CD4-positive, alpha-beta T cell (primary cell): Measurements from ENCODE around the gene CLCF1. TPM values are rescaled to one million over a fixed set of nuclear protein-coding genes. Genes with fewer than 3 reads are reported as not detected.
A peak's percentile ranks its signal among the peaks of the same experiment; 100 is the strongest.

Experiments used
- ATAC-seq: fragments of 200-7000 bp; cut with Tn5 transposase; one replicate; pipeline ENCODE4 v1.10.0; 2022; ENCODE audit warnings: mild to moderate bottlenecking; ENCODE audit not compliant: poor library complexity
- CTCF ChIA-PET: fragments of 350-600 bp; sonication (Branson Sonifier 250); formaldehyde crosslinking; loops from one replicate; lab custom pipeline; 2021; ENCODE audit warnings: antibody characterized with exemption, inconsistent platforms; lab: Charles Lee
- POLR2A ChIA-PET: fragments of 350-600 bp; sonication (Branson Sonifier 250); formaldehyde crosslinking; loops from one replicate; lab custom pipeline; 2021; ENCODE audit warnings: antibody characterized with exemption, inconsistent platforms; lab: Charles Lee
- DNase-seq, 14 experiments: peaks; one replicate each; pipeline ENCODE4 v3.0.0-alpha.2; 2013 to 2020; ENCODE audit warnings: mixed read lengths in 2 of 14
- H3K27ac ChIP-seq, 2 donors: one replicate each; pipeline versions ENCODE4 v1.5.1 to v1.7.0; 2013; ENCODE audit warnings: low read length in 2 of 2, low read depth in 1 of 2, mild to moderate bottlenecking in 1 of 2
- H3K27me3 ChIP-seq, 2 experiments: 1 replicate in 1 of 2; 2 replicates in 1 of 2; pipeline versions ENCODE4 v1.6.1 to v1.7.0; 2013; ENCODE audit warnings: low read length in 2 of 2, control low read depth in 1 of 2, mild to moderate bottlenecking in 1 of 2, moderate library complexity in 1 of 2; ENCODE audit not compliant: insufficient read depth in 2 of 2, control insufficient read depth in 1 of 2
- H3K36me3 ChIP-seq: one replicate; pipeline ENCODE4 v1.6.1; 2013; ENCODE audit warnings: low read length, control low read depth; ENCODE audit not compliant: insufficient read depth
- H3K4me1 ChIP-seq: one replicate; pipeline ENCODE4 v1.6.1; 2013; ENCODE audit warnings: low read length, control low read depth; ENCODE audit not compliant: insufficient read depth
- H3K4me3 ChIP-seq: one replicate; pipeline ENCODE4 v1.5.1; 2013; ENCODE audit warnings: mild to moderate bottlenecking, low read length, moderate library complexity
- H3K9me3 ChIP-seq, 2 experiments: 1 replicate in 1 of 2; 2 replicates in 1 of 2; pipeline versions ENCODE4 v1.6.1 to v1.7.0; 2013; ENCODE audit warnings: low read length in 2 of 2, mild to moderate bottlenecking in 2 of 2, control low read depth in 1 of 2, moderate library complexity in 1 of 2; ENCODE audit not compliant: control insufficient read depth in 1 of 2, insufficient read depth in 1 of 2
- H3K27ac Mint-ChIP-seq: one replicate; pipeline ENCODE4 v1.8.0; 2020; ENCODE audit warnings: mixed read lengths
- H3K27me3 Mint-ChIP-seq: one replicate; pipeline ENCODE4 v1.8.0; 2021; ENCODE audit warnings: mixed read lengths
- H3K36me3 Mint-ChIP-seq: one replicate; pipeline ENCODE4 v1.8.0; 2021; ENCODE audit warnings: low read depth, mixed read lengths
- H3K4me1 Mint-ChIP-seq: one replicate; pipeline ENCODE4 v1.8.0; 2021; ENCODE audit warnings: low read depth, mixed read lengths
- H3K4me3 Mint-ChIP-seq: one replicate; pipeline ENCODE4 v1.8.0; 2020; ENCODE audit warnings: mild to moderate bottlenecking, mixed read lengths
- H3K9me3 Mint-ChIP-seq: one replicate; pipeline ENCODE4 v1.8.0; 2020; ENCODE audit warnings: mixed read lengths
- CTCF ChIP-seq: fragments of 200-600 bp; IDR thresholded peaks from one replicate; pipeline ENCODE4 v1.8.0; 2022; ENCODE audit warnings: antibody characterized with exemption, mild to moderate bottlenecking
- intact Hi-C, 2 experiments: fragments of 100-400 bp; cut with DNase I in 1 of 2; cut with micrococcal nuclease in 1 of 2; formaldehyde crosslinking; loops; one replicate each; pipeline versions ENCODE4 v1.15.1 to v1.9.0; 2023 to 2025; cut with DNase I, micrococcal nuclease
- total RNA-seq, 174 experiments: library from RNA in 2 of 174; stranded (reverse) in 2 of 174; gene quantifications; one replicate each; pipeline ENCODE4 v1.2.3 and lab custom pipeline; 2021 to 2026

CLCF1 gene
- total RNA-seq, 2 experiments from 2014 or later: 6.0 to 6.9 TPM

- H3K4me3 ChIP-seq: peak overlapping the region; percentile 35
- intact Hi-C loops: loop anchor here in 1 of 2 experiments (1.0 to 5.0 kb wide), 4 partner anchors 13 to 91 kb away; partner anchors contain the start of genes AIP, CDK2AP2, PITPNM1 and TMEM134
- peak; percentile 67 for ATAC-seq
These were observed 43.3 kb upstream of the CLCF1 start for GRCh38 chr11:67416416-67417335.

GRCh38 chr11:67415501-67416304, 42.3 kb upstream of the CLCF1 start, which contains the start of gene CARNS1:
Gene CARNS1, plus strand, starts transcription at chr11:67415678. Its CDS starts 522 bp downstream, at chr11:67416200.
- Mint-ChIP-seq H3K27me3 (no peaks in the 10 kb centered on the region), H3K4me1 (peaks cover 79% of the 10 kb centered on the region), H3K9me3 (no peaks in the 10 kb centered on the region), H3K27ac (peak within 1 kb of the TSS; percentile 98), H3K36me3 (no peaks in the 10 kb centered on the region), H3K4me3 (peak within 1 kb of the TSS; percentile 93)
- DNase-seq: peak in 3 of 14 experiments; percentile 38 to 46 (median 44)
- TF ChIP-seq CTCF: no peak
- Histone ChIP-seq H3K4me1 (peaks cover 95% of the 10 kb centered on the region), H3K4me3 (peak within 1 kb of the TSS; percentile 51), H3K27me3 (no peaks in the 10 kb centered on the region), H3K36me3 (peaks cover 2% of the 10 kb centered on the region), H3K9me3 (no peaks in the 10 kb centered on the region), H3K27ac (peak within 1 kb of the TSS; percentile 78 to 79)
- ATAC-seq: no peak
- ChIA-PET CTCF (interaction anchor here (1.4 to 6.0 kb wide), 3 partner anchors 9 to 54 kb away, joined by 3 to 46 read pairs (median 4); partner anchors contain the start of genes PPP1CA and TBC1D10C), POLR2A (interaction anchor here (0.6 to 12.5 kb wide), 8 partner anchors 8 to 70 kb away, joined by 3 to 411 read pairs (median 11); partner anchors contain the start of genes PPP1CA, PTPRCAP, RPS6KB2 and TBC1D10C)
- intact Hi-C loops: loop anchor here in 1 of 2 experiments (5.0 kb wide), 3 partner anchors 52 to 92 kb away; partner anchors contain the start of genes AIP, CDK2AP2, PITPNM1 and TMEM134

More at GRCh38 chr11:67416416-67417335, 43.3 kb upstream of the CLCF1 start:
- peak overlapping the region; percentile 94 for H3K27ac Mint-ChIP-seq
- peaks cover 4% of the 10 kb centered on the region for H3K36me3 Mint-ChIP-seq
- peaks cover 91% of the 10 kb centered on the region for H3K4me1 ChIP-seq
- no peak for TF ChIP-seq CTCF
- DNase-seq: peak; percentile 71 to 94 (median 88)
- H3K27me3 Mint-ChIP-seq: no peaks in the 10 kb centered on the region
- POLR2A ChIA-PET: interaction anchor here (0.6 to 12.5 kb wide), 20 partner anchors 9 to 177 kb away, joined by 3 to 411 read pairs (median 5); partner anchors contain the start of genes AIP, GSTP1, PPP1CA and PTPRCAP
- H3K9me3 Mint-ChIP-seq: no peaks in the 10 kb centered on the region
- no peaks in the 10 kb centered on the region for H3K27me3 ChIP-seq
- CTCF ChIA-PET: interaction anchor here (1.3 to 6.0 kb wide), 4 partner anchors 8 to 53 kb away, joined by 3 to 46 read pairs (median 4); partner anchors contain the start of genes PPP1CA and TBC1D10C
- peak overlapping the region; percentile 78 to 79 for H3K27ac ChIP-seq
- H3K36me3 ChIP-seq: no peaks in the 10 kb centered on the region
- peak overlapping the region; percentile 93 for H3K4me3 Mint-ChIP-seq
- H3K4me1 Mint-ChIP-seq: peaks cover 74% of the 10 kb centered on the region
- no peaks in the 10 kb centered on the region for H3K9me3 ChIP-seq
